Stimulated activated CD4-positive, alpha-beta T cell treated with anti-CD3 and anti-CD28 coated beads, Interleukin-2, amount 100 ng/mL, for 4 hours (primary cell): ENCODE measurements around the gene NPM3.

Experiments
- DNase-seq: peaks from one replicate; pipeline ENCODE4 v3.0.0-alpha.2; 2020; ENCODE audit warnings: low read depth

NPM3 gene

GRCh38 chr10:101774589-101775272 is 8.5 kb downstream of the NPM3 start:
- no peak for DNase-seq

GRCh38 chr10:101773923-101774588 is 9.2 kb downstream of the NPM3 start:
- DNase-seq: no peak

- no peak for DNase-seq
Observed at GRCh38 chr10:101772895-101773761, 10.1 kb downstream of the NPM3 start.

GRCh38 chr10:101772017-101772894 is 11.0 kb downstream of the NPM3 start:
- DNase-seq: no peak

GRCh38 chr10:101771380-101771779 is 11.9 kb downstream of the NPM3 start:
- DNase-seq: no peak

- no peak for DNase-seq
Observed at GRCh38 chr10:101770331-101771215, 12.7 kb downstream of the NPM3 start.

- no peak for DNase-seq
Observed at GRCh38 chr10:101769541-101770180, 13.6 kb downstream of the NPM3 start.

- no peak for DNase-seq
Observed at GRCh38 chr10:101768791-101769170, 14.5 kb downstream of the NPM3 start.

- no peak for DNase-seq
Observed at GRCh38 chr10:101767966-101768790, 15.1 kb downstream of the NPM3 start.

- no peak for DNase-seq
Observed at GRCh38 chr10:101767600-101767945, 15.7 kb downstream of the NPM3 start.

GRCh38 chr10:101766753-101767599 is 16.3 kb downstream of the NPM3 start:
- no peak for DNase-seq

- DNase-seq: no peak
Observed at GRCh38 chr10:101766306-101766705, 16.9 kb downstream of the NPM3 start.

GRCh38 chr10:101763141-101763846 is 20.0 kb downstream of the NPM3 start:
- DNase-seq: no peak

- DNase-seq: no peak
Observed at GRCh38 chr10:101762736-101763135, 20.5 kb downstream of the NPM3 start.

- DNase-seq: no peak
Observed at GRCh38 chr10:101761226-101761625, 22.0 kb downstream of the NPM3 start.

- DNase-seq: no peak
Observed at GRCh38 chr10:101760510-101760909, 22.7 kb downstream of the NPM3 start.

GRCh38 chr10:101759309-101760247 is 23.7 kb downstream of the NPM3 start:
- DNase-seq: no peak
